ENCODE results near the gene ACAD11.

DNA sequence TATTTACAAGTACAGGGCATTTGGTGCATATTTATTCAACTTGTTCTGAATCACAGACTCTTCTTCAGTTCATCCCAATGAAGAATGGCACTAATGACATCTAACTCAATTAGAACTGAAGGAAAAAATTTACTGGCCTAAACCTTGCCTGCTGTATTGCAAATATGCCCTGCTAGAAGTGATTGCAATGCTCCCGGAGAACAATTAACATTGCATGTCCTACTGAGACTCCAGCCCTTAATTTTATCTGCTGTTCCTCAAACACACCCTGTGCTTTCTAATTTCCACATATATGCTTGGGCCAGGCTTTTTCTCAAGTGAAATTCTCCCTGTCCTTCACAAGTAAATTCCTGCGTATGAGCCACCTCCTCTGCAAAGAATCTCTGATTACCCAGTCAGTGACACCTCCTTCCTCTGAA lies 54.2 kb downstream of the ACAD11 start:
- TF ChIP-seq ZNF274 (IDR thresholded peaks at IDR 0.05; ENCODE audit: low read depth, low read length): no peak
- no peak for TF ChIP-seq YY1 (IDR thresholded peaks at IDR 0.05; ENCODE audit: insufficient read depth, insufficient read length)

All from NT2/D1 (cell line).